Bone marrow (tissue), 2 donors: ENCODE measurements around the gene NIN.

Experiments
- DNase-seq, 2 donors: peaks; one replicate each; lab custom pipeline; 2025; lab: John Stamatoyannopoulos, UW

The NIN gene, protein sequence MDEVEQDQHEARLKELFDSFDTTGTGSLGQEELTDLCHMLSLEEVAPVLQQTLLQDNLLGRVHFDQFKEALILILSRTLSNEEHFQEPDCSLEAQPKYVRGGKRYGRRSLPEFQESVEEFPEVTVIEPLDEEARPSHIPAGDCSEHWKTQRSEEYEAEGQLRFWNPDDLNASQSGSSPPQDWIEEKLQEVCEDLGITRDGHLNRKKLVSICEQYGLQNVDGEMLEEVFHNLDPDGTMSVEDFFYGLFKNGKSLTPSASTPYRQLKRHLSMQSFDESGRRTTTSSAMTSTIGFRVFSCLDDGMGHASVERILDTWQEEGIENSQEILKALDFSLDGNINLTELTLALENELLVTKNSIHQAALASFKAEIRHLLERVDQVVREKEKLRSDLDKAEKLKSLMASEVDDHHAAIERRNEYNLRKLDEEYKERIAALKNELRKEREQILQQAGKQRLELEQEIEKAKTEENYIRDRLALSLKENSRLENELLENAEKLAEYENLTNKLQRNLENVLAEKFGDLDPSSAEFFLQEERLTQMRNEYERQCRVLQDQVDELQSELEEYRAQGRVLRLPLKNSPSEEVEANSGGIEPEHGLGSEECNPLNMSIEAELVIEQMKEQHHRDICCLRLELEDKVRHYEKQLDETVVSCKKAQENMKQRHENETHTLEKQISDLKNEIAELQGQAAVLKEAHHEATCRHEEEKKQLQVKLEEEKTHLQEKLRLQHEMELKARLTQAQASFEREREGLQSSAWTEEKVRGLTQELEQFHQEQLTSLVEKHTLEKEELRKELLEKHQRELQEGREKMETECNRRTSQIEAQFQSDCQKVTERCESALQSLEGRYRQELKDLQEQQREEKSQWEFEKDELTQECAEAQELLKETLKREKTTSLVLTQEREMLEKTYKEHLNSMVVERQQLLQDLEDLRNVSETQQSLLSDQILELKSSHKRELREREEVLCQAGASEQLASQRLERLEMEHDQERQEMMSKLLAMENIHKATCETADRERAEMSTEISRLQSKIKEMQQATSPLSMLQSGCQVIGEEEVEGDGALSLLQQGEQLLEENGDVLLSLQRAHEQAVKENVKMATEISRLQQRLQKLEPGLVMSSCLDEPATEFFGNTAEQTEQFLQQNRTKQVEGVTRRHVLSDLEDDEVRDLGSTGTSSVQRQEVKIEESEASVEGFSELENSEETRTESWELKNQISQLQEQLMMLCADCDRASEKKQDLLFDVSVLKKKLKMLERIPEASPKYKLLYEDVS (N-terminal part only)

DNA sequence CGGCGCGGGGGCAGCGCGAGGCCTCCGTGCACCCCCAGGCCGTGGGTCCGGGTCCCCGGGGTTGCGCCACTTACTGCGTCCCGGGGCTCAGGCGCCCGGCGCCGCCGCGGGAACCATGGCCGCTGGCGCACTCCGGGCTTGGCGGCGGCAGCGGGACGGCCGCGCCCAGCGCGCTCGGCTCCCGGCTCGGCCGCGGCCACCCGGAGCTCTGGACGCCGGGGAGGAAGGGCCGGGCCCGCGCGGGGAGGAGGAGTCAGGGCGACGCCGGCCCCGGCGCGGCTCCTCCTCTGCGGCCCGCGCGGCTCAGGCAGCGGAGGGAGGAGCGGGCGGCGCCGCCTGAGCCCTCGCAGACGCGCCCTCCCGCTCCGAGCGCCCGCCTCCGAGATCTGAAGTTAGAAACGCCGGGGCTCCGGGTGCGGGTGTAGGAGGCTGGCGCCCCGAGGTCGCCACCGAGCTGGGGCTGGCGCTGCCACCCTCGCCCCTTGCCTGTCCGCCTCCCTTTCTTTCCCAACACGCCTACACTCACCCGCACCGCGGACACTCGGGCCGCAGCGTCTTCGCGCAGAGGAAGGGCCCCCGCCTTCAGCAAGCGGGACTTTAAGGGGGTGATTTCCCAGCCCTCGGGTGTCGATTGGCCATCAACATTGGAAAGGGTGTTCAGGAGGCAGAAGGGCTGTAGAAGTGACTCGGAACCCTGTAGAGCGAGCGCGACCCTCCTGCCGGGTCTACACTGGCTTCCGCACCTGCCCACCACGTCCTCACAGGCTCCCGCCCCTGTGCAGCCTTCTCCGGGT lies at the start of gene NIN:
Gene NIN, minus strand, starts transcription at position 231 of the 794 bp plus-strand sequence. CDS start 9,106 bp downstream, outside the sequence.
- peak; percentile 56 to 62 for DNase-seq

GRCh38 chr14:50875359-50876070 lies 44.6 kb upstream of the NIN start:
- DNase-seq: peak in 1 of 2 donors; percentile 61

DNA sequence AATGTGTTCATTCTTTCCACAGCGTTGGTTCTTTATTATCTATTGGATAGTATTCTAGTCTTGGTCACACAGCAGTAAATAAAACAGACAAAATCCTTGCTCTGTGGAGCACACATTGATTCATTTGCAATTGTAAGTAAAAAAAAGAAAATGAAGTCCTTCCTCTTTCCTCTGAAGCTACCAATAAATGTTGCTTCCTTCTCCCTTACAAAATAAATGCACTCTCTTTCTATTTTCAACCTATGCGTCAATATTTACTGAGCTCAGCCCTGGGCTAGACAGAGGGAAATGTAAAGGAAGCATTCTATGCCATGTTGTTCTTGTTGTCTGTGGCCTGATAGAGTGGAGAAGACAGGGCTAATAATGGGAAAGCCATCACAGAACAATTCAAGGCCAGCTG lies 43.8 kb upstream of the NIN start:
- peak in 1 of 2 donors; percentile 84 for DNase-seq

- no peak for DNase-seq
These were observed 41.2 kb upstream of the NIN start, which contains the start of gene ABHD12B for GRCh38 chr14:50871914-50872732. ABHD12B (plus strand) TSS chr14:50872053; CDS start chr14:50872175, 122 bp downstream.

GRCh38 chr14:50871228-50871627 lies 40.3 kb upstream of the NIN start:
- DNase-seq: no peak

- DNase-seq: peak in 1 of 2 donors; percentile 47
These were observed 34.6 kb upstream of the NIN start for GRCh38 chr14:50865391-50866076.

- DNase-seq: no peak
These were observed 34.0 kb upstream of the NIN start for GRCh38 chr14:50864946-50865345.

DNA sequence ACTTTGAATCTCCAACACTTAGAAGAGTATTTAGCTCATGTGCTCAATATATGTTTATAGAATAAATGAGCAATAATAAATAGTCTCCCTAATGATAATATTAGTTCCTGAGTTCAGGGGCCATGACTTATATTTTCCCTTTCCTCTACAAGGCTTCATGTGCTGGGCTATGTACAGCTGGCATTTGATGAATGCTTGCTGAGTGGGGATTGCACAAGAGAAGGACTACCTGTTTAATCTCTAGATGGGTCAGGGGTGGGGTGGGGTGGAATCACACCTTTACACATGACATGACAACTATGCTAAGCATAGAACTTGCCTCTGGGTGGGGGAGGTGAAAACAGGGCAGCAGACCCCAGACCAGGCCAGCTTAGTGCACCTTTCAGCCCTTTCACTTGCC lies 33.3 kb upstream of the NIN start:
- DNase-seq: no peak

DNA sequence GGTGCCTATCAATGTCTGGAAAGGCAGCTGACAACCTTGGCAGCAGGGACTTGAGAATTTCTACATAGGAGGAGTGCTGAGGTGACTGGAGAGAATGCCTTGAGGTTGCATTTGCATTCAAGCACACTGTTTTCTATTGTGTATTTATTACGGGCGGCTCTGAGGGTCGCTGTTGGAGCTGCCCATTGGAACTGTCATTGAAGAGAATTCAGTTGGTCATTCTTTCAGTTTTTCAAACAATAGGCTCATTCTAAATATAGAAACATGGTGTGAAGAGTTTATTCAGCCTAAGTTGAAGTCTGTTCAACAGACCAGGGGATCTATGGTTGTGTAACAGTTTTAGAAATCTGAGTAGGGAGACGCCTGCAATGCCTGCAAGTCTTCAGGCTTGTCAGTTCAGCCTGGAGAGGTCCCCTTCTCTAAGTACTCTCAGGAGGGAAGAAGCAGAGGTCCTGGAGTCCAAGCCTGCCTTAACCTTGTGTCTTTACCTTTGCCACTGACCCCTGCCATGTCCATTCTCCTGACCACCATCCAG lies 31.1 kb upstream of the NIN start:
- DNase-seq: no peak

- peak; percentile 36 to 73 for DNase-seq
These were observed 29.6 kb upstream of the NIN start for GRCh38 chr14:50860478-50861086.

- DNase-seq: no peak
These were observed 28.3 kb upstream of the NIN start for GRCh38 chr14:50859296-50859624.

DNA sequence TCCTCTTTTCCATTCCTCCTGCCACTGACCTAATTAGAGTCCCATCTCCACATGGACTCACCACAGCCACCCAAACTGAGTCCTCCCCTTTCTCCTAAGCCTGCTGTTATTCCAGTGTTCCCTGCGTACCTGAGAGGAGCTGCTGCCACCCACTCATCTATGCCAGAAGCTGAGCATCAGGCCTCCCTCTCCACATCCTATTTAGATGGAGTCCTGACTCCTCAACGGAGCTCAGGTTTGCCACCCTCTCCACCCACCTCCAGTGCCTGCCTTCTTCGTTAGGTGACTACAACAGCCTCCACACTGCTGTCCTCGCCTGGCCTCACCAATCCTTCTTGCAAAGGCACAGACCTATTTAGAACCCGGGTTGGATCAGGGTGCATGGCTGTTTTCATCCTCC lies 25.7 kb upstream of the NIN start:
- DNase-seq: no peak

DNA sequence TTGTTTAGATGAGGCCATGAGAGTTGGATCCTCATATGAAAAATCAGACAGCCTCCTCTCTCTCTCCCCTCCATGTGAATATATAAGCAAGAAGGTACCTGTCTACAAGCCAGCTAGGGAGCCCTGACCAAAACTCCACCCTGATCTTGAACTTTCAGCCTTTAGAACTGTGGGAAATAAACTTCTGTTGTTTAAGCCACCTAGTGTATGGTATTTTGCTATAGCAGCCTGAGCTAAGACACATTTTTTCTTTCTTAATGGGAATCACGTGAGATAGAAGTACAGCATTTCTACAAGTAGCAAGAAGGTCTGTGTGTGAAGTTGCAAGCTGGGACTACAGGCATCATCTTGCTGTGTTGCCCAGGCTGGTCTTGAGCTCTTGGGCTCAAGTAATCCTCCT lies 24.6 kb upstream of the NIN start:
- DNase-seq: no peak

- peak in 1 of 2 donors; percentile 45 for DNase-seq
These were observed 23.6 kb upstream of the NIN start for GRCh38 chr14:50854521-50854920.

- DNase-seq: no peak
These were observed 22.9 kb upstream of the NIN start for GRCh38 chr14:50853891-50854290.

DNA sequence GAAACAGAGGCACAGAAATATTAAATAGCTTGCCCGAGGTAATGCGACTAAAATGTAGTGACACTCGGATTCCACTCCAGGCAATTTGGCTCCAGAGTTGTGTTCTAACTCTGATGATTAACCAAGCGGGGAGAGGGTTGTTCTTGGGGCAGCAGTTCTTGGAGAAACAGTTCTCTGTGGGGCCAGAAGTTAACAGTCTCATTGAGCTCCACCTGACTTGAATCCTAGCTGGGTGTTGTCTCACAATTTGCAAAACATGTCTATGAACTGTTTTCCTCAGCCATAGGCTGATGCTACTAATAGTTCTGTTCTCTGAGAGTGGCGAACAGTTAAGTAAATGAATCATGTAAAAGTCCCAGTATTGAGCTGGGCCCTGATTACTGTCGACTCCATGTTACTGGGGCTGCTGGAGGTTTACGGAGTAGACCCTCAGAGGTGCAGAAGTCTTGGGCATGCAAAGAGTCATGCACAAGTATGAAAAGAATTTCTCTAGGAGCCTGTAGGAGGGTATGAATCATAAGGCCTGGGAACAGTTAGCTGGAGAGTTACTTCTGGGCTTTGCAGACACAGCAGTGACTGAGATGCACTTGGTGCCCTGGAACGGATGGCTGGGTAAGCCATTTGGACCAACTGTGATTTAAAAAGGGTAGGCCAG lies 15.4 kb upstream of the NIN start:
- no peak for DNase-seq

GRCh38 chr14:50845166-50845565 lies 14.2 kb upstream of the NIN start:
- DNase-seq: no peak

DNA sequence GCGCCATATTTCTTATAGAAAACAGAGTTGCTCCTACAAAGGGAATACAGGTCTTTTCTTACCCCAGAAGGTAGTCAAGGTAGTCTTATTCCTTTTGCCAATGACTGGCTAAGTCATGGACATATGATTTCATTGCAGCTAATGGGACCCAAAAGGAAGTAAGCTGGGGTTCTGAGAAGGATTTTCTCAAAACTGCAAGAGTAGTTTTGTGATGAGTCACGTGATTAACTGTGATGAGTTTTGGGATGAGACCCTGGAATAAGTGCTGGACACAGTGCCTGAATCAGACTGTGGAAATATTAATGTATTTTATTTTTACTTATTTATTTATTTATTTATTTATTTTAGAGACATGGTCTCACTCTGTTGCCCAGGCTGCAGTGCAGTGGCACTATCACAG lies 13.4 kb upstream of the NIN start:
- no peak for DNase-seq
